Erythroblast (primary cell): ENCODE data around the gene CP.
A peak's percentile ranks its signal among the peaks of the same experiment; 100 is the strongest.

ENCODE experiments used
- DNase-seq, 2 experiments: peaks; one replicate each; lab custom pipeline; 2025; lab: John Stamatoyannopoulos, UW
- GATA1 ChIP-seq: IDR thresholded peaks from 2 replicates; pipeline ENCODE4 v1.6.1; 2011; ENCODE audit warnings: low read depth, mild to moderate bottlenecking, control low read depth, low read length, moderate library complexity
- POLR2A ChIP-seq: IDR thresholded peaks from 2 replicates; pipeline ENCODE4 v1.6.1; 2011; ENCODE audit warnings: mild to moderate bottlenecking, low read length

CP gene

DNA sequence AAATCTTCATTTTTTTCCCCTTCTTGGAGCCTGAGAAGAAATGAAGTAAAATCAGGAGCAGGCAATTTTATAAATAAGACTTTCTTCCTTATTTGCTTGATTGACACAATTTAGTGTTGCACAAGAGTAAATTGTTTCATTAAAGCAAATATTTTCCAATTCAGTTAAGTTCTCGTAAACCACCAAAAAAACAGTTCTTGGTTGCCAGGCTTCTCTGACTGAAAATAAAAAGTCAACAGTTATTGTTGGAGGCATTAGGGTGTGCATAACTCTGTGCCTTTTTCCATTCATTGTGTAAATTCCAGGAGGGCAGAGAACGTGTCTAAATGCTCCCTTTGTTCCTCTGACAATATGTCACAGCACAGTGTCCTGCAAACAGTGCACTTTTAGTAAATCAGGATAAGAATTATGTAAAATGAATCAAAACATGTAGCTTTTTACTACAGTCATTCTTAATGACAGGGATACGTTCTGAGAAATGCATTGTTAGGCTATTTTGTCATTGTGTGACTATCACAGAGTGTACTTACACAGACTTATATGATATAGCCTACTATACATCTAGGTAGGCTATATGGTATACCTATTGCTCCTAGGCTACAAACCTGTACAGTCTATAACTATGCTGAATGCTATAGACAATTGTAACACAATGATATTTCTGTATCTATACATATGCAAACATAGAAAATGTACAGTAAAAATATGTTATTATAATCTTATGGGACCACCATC lies at the start of gene CP:
CP (minus strand) TSS at position 47 of the 735 bp plus-strand sequence; CDS start at position 10, 37 bp downstream.
- DNase-seq, result no peak
- no peak for TF ChIP-seq POLR2A
- TF ChIP-seq GATA1, result no peak

DNA sequence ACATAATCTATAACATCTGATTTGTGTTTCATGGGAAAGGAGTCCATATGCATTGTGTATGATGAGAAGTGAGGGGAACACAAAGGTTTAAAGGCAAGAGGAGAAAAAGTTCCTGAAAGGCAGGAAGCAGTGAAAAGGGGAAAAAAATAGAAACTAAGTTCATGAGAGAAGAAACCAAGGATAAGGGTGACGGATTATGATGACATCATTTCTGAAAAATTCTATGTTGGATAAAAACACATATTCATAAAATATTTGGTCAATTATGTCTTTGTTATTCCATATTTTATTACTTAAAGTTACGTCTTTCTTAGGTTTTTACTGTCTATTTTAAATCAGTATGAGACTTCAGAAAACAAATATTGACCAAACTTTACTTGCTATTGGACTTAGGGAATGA lies 48.6 kb upstream of the CP start:
- DNase-seq, result no peak
- TF ChIP-seq GATA1, result no peak
- TF ChIP-seq POLR2A, result no peak

DNA sequence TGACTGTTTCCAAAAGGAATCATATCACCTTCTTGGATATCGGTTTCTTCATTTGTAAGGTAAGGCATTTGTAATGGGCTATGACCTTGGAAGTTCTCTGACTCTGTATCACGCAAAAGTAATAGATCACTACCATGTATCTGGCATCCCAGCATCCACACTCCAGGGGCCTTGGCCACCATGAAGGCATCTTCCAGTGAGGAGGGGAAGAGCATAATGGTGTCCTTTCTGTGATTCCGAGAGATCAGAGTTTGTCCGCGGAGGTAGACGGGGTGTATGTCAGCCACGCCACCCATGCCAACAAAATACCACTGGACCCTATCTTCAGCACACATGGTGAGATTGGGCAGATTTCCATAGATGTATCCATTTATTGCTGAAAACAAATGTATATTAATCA lies 48.1 kb upstream of the CP start:
- no peak for TF ChIP-seq POLR2A
- no peak for TF ChIP-seq GATA1
- no peak for DNase-seq

DNA sequence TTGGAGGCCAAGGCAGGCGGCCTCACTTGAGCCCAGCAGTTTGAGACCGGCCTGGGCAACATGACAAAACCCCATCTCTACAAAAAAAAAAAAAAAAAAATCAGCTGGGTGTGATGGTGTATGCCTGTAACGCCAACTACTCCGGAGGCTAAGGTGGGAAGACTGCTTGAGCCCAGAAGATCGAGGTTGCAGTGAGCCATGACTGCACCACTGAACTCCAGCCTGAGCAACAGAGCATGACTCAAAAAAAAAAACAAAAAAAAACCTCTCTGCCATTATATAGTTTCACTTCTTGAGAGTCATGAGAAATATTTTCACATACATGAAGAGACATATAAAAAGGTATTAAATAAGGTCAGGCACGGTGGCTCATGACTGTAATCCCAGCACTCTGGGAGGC lies 45.9 kb upstream of the CP start:
- no peak for DNase-seq
- TF ChIP-seq POLR2A (no peak), GATA1 (no peak)

DNA sequence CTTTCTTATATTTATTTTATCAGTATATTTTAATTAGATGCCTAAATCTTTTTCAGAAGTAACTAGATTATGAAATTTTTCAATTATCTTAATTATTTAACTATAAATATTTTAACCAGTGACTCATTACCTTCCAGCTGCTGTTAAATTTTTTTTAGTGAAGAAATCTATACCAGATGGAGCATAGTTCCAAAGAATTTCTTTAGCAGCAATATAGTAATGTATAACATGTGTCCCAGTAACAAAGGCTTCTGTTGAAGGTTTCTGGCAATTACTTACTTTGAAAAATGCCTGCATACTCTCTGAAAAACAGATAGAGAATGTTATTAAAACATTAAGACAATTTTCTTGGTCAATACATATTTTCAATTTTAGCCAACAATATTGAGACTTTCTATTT lies 45.1 kb upstream of the CP start:
- TF ChIP-seq POLR2A (no peak), GATA1 (no peak)
- no peak for DNase-seq

DNA sequence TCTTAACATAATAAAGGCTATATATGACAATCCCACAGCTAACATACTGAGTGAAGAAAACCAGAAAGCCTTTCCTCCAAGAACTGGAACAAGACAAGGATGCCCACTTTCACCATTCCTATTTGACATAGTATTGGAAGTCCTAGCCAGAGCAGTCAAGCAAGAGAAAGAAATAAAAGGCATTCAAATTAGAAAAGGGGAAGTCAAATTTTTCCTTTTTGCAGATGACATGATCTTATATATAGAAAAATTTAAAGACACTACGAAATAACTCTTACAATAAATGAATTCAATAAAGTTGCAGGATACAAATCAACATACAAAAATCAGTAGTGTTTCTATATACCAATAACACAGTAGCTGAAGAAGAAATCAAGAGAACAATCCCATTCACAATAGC lies 42.2 kb upstream of the CP start:
- TF ChIP-seq POLR2A (no peak), GATA1 (no peak)
- no peak for DNase-seq

DNA sequence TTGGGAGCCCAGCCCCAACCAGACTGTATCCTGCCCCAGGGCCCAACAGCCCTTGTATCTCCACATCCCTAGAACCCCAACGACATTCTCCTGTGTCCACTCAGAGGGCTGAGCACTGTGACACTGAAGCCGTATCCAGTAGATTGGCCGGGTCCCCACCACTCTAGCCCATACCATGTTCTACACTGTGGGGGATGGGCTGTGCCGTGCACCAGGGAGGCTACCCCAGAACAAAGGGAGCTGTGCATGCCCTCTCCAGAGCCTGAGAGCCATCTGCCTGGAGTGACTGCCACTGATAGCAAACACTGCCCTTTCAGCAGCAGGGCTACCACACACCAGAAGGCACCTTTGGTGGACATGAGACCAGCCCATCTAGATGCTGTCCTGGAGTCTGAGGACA lies 37.1 kb upstream of the CP start:
- no peak for TF ChIP-seq POLR2A
- TF ChIP-seq GATA1, result no peak
- DNase-seq, result no peak

DNA sequence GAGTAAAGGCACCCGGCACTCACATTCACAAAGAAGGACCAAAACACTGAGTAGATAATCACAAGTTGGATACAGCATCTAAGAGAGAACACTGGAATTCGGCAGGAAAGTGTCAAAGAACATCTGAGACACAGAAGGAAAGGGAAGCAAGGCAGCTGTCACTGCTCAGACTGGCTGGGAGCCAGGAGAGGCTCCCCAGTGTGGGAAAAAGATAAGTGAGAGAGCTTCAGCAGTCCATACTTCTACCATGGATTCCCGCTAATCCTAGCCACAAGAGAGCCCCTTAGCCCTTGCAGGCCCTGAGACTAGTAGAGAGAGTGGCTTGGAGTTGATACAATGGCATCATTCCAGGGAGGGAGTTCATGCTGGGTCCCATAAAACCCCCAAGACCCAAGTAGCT lies 36.7 kb upstream of the CP start:
- DNase-seq, result peak; percentile 4 to 6
- TF ChIP-seq POLR2A (no peak), GATA1 (no peak)

DNA sequence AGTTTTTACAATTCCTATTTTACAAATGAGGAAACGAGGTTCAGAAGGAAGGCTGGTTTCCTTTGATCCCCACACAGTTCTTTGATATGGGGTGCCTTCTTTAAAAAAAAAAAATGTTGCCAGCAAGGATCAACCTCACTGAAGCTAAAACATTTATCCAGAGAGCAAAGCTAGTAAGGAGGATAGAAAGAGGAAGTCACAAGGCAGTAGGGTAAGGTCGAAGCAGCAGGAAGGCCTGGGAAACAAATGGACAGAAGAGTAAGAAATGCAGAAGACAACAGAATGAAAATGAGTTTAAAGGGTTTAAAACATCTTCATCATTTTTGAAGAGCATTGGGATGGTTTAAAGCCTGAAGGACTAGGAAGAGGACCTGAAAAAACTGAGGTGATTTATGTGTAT lies 30.6 kb upstream of the CP start:
- TF ChIP-seq GATA1 (no peak), POLR2A (no peak)
- no peak for DNase-seq

DNA sequence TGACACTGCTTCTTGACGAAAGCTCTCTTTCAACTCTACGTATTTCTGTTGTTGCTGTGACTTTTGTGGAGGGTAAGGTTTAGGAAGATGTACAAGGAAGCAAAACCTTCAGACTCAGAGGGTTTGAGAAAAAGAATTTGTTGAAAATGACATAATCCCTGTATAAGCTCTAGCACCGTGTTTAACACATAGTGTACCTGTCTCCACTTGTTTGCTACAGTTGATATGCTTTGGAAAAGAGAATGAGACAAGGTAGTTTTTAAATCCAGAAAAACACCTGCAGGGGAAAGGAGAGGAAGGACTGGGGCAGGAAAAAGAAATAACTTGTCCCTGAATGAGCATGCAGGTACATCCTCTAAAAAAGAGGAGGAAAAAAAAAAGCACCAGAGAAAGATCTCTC lies 29.6 kb upstream of the CP start:
- no peak for DNase-seq
- TF ChIP-seq POLR2A, result no peak
- TF ChIP-seq GATA1, result no peak

DNA sequence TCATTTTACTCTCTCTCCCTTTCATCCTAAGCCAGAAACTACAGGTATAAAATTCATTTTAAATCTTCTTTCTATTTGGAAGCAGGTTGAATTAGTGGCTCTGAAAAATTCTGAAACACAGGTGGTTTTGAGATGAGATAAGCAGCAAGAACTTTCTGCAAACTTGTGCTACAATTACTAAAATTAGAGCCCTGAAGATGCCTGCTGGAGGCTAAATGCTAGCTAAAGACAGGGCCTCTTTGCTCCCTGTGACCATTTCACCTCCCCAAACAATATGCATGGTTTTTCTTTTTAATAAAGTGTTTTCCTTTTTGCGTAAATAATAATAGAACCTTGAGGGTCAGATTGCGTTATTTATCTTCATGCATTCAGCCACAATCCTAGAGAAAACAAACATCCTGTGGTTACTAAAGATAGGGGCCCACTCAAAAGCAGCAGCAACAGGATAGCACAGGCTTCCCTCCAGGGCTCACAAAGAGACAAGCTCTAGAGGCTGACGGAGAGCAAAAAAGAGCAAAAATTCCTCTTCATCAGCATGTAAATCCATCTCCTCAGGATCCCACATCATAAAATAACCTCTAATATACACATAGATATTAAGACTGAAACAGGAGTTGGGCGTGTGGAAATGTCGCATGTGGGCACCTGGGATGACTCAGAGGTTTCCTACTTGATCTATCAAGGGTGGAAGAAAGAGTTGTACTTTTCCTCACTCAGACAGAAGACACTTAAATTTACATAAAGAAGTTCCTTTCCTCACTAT lies 26.5 kb upstream of the CP start:
- TF ChIP-seq POLR2A (no peak), GATA1 (no peak)
- DNase-seq, result peak in 1 of 2 experiments; percentile 15

DNA sequence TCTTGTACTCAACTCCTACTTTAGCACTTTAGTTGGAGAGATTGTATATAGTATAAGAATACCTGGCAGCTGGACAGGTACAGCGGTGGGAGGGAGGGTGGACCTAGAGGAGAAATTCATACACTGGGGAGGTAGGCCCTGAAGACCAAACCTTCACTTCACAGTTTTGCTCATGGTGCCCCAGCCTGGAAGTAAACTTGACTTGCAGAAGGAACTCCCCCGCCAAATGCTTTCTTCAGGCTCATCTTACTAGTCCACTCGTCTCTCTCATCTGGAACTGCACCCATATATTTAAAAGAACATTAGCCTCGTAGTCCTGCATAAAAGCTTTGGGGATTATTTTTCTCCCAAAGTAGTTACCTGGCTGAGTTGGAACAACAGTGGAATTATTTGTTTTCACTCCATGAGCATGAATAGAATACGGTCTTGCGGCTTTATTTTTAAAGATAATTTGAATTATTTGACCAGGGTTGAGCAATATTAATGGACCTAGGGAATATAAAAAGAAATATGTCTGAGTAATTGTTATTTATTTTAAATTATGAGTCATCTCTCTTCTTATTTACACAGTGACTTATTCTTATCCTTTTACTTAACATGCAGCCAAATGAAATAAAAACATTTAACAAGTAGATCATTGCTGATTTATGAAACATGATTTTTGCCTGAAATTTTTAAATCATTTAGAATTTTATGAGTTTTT lies 25.5 kb upstream of the CP start:
- TF ChIP-seq POLR2A, result no peak
- no peak for TF ChIP-seq GATA1
- DNase-seq, result no peak

DNA sequence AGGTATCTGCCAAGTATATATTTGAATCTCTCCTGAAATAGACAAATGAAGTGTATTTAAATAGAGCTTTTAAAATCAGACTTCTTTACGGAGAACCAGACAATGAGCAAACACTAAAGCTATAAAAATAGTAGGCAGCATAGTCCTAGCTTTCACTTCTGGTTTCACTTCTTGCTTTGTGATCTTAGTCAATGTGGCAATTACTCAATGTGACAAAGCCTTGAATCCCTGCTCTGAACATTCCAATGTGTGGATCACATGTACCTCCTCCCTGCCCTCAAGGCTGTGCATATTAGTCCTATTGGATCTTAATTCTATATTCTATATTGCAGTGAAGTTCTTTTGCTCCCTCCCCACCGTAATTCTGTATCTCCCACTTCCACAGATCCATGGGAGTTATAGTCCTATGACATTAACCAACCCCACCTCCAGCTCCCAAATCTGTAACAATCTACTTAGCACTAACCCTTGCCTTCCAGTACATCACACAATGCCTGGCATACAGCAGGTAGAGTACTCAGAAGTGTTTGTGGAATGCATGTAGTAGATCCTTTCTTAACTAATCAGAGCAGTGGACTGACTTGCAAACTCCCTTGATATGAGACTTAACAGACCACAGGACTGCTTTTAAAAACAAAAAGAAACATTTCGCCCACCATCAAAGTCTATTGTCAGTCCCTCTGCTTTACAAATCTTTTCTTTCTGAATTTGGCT lies 24.3 kb upstream of the CP start:
- DNase-seq, result no peak
- TF ChIP-seq GATA1, result no peak
- no peak for TF ChIP-seq POLR2A
